Progenitor cell of endocrine pancreas (in vitro differentiated cells): Measurements from ENCODE around the gene IFNA13. TPM values are rescaled to one million over a fixed set of nuclear protein-coding genes. Genes with fewer than 3 reads are reported as not detected.

Experiments used
- DNase-seq: peaks from one replicate; pipeline ENCODE4 v3.0.0; 2021; ENCODE audit warnings: low spot score; ENCODE audit not compliant: unreplicated experiment
- H3K27ac Mint-ChIP-seq: 2 replicates; pipeline ENCODE4 v1.8.0; 2021; ENCODE audit warnings: mild to moderate bottlenecking, moderate library complexity, mixed read lengths
- H3K27me3 Mint-ChIP-seq: 2 replicates; pipeline ENCODE4 v1.8.0; 2021; ENCODE audit warnings: mixed read lengths
- H3K36me3 Mint-ChIP-seq: 2 replicates; pipeline ENCODE4 v1.8.0; 2022; ENCODE audit warnings: mixed read lengths; ENCODE audit not compliant: insufficient read depth
- H3K4me1 Mint-ChIP-seq: 2 replicates; pipeline ENCODE4 v1.8.0; 2021; ENCODE audit warnings: low read depth, mixed read lengths
- H3K4me3 Mint-ChIP-seq: 2 replicates; pipeline ENCODE4 v1.8.0; 2021; ENCODE audit warnings: low read depth, mild to moderate bottlenecking, moderate library complexity, mixed read lengths
- H3K9me3 Mint-ChIP-seq: 2 replicates; pipeline ENCODE4 v1.8.0; 2021; ENCODE audit warnings: low read depth, mixed read lengths
- total RNA-seq: library from RNA; stranded (reverse); gene quantifications from 2 replicates; pipeline ENCODE4 v1.2.1, GENCODE V29; 2021
- TF ChIP-seq, protein P1 (sequence below): fragments of 200-600 bp; sonication (generic); IDR thresholded peaks from one replicate; pipeline ENCODE4 v1.5.0; 2021; ENCODE audit warnings: antibody characterized with exemption, mild to moderate bottlenecking; ENCODE audit not compliant: unreplicated experiment

The IFNA13 gene
- total RNA-seq, 1 donor from 2014 or later = not detected

DNA sequence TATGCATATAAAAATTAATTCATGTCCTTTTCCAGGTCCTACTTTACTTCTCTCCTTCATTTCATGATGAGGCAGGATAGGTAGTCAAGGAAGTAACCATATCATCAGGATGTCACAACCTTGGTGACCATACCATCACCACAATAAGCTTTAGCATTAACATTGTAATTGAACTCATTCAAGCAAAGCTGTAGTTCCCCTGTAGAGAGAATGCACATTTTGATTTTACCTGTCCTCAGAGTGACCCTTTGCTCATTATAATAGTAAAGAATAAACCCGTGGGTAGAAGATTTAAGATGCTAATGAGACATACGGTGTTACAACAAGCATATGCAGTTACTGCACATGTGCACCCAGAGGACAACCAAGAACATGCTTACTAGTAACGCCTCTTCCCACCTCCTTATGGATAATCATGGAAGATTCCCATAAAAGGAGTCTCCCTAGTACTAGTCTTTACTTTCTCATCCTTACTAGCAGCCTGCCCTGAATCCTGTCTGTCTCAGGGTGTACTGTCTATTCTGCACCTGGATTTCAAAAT is 19.4 kb downstream of the IFNA13 start:
- no peak overlapping the region for H3K4me3 Mint-ChIP-seq
- H3K9me3 Mint-ChIP-seq = peaks cover 17% of the 10 kb centered on the region

DNA sequence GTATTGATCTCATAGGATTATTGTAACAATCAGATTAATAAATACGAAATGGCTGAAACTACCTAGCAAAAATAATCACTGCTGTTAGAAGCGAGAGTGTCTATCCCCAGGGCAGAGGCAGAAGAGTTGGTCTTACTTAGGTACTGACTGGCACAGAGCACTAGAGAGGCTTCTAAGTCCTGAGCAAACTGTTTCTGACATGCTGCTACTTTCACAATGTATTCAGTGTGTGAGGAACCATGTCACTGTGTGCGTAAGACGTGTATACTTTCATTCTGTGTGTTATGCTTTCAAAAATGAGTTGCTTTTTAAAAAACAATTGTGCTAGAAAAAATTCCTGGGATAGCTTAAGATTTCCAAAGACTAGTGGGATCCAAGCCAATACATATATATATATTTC is 27.1 kb downstream of the IFNA13 start:
- no peaks in the 10 kb centered on the region for H3K36me3 Mint-ChIP-seq
- no peak overlapping the region for H3K4me3 Mint-ChIP-seq
- no peak for DNase-seq
- peaks cover 3% of the 10 kb centered on the region for H3K4me1 Mint-ChIP-seq
- H3K27me3 Mint-ChIP-seq = peaks cover 3% of the 10 kb centered on the region
- TF ChIP-seq, protein P1, sequence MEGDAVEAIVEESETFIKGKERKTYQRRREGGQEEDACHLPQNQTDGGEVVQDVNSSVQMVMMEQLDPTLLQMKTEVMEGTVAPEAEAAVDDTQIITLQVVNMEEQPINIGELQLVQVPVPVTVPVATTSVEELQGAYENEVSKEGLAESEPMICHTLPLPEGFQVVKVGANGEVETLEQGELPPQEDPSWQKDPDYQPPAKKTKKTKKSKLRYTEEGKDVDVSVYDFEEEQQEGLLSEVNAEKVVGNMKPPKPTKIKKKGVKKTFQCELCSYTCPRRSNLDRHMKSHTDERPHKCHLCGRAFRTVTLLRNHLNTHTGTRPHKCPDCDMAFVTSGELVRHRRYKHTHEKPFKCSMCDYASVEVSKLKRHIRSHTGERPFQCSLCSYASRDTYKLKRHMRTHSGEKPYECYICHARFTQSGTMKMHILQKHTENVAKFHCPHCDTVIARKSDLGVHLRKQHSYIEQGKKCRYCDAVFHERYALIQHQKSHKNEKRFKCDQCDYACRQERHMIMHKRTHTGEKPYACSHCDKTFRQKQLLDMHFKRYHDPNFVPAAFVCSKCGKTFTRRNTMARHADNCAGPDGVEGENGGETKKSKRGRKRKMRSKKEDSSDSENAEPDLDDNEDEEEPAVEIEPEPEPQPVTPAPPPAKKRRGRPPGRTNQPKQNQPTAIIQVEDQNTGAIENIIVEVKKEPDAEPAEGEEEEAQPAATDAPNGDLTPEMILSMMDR = no peak
- no peak overlapping the region for H3K27ac Mint-ChIP-seq
- H3K9me3 Mint-ChIP-seq = peaks cover 15% of the 10 kb centered on the region

More for the DNA sequence above, 19.4 kb downstream of the IFNA13 start:
- Mint-ChIP-seq H3K27me3 (no peaks in the 10 kb centered on the region), H3K4me1 (peaks cover 3% of the 10 kb centered on the region), H3K27ac (no peak overlapping the region), H3K36me3 (no peaks in the 10 kb centered on the region)
- TF ChIP-seq, protein P1 = no peak
- no peak for DNase-seq

DNA sequence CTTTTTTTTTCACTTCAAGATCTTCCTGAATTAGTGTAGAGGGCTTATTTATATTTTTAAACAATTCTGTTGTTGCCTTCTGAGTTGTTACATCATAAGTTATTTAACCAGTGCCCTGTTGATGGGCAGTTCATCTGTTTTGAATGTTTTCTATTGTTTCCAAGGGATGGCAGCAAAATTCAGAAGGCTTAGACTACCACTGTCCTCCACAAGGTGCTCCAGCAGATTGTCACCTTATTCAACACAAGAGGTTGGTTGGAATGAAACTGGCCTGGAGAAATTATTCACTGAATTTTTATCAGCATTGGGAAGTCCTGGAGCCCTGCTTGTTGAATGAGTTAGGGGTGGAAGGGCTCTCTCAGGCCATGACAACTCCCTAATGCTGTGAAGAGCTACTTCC is 31.4 kb downstream of the IFNA13 start:
- TF ChIP-seq, protein P1 = no peak
- Mint-ChIP-seq H3K4me1 (peaks cover 24% of the 10 kb centered on the region), H3K9me3 (no peaks in the 10 kb centered on the region), H3K27me3 (peaks cover 3% of the 10 kb centered on the region), H3K36me3 (peaks cover 13% of the 10 kb centered on the region), H3K4me3 (no peak overlapping the region), H3K27ac (no peak overlapping the region)
- no peak for DNase-seq

DNA sequence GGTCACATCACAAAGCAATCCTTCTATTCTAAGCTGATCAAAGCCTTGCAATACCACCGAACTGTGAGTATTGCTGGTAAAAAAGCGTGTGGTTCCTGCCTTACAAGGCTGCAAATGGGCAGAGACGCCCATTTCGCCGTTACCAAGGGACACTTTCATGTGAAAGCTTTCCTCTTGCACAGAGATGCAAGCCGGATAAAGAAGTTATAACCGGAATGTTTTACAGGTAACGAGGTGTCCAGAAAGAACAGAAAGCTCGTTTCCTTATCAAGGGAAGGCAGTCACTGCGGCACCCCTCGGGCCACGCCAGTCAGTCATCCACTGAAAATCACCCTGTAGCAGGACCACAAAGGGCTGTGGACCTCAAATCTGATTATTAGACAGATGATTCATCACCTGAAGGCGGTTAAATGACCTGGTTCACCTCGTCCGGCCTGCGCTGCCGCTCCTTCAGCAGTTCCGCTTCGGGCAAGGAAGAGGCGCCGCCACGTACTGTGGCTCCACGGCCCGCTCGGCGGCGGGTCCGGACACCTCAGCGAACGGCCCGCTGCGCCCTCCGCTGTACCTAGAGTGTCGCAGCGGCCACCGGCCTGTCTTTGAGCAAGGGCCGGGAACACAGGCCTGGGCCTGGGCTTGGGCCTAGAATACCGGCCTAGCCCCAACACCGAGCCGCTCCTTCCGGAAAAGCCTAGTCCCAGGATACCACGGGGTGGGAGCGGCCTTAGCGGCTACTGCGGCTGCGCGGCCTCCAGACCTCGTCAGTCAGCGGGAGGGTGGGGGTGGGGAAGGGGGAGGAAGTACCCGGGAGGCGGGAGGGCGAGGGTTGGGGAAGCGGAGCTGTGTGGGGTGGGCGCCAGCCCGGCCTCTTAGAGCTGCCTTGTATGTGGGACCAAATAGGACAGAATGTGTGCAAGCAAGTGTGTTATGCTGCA is 32.9 kb downstream of the IFNA13 start, which contains the start of gene KLHL9:
TSS of gene KLHL9 (minus strand) at position 704 of the 932 bp plus-strand sequence. CDS start at position 159, 545 bp downstream.
- Mint-ChIP-seq H3K9me3 (no peaks in the 10 kb centered on the region), H3K27ac (peak within 1 kb of the TSS; percentile 99), H3K4me1 (peaks cover 27% of the 10 kb centered on the region), H3K36me3 (peaks cover 13% of the 10 kb centered on the region), H3K4me3 (peak within 1 kb of the TSS; percentile 92), H3K27me3 (peaks cover 3% of the 10 kb centered on the region)
- TF ChIP-seq, protein P1 = no peak
- DNase-seq = peak; percentile 79

DNA sequence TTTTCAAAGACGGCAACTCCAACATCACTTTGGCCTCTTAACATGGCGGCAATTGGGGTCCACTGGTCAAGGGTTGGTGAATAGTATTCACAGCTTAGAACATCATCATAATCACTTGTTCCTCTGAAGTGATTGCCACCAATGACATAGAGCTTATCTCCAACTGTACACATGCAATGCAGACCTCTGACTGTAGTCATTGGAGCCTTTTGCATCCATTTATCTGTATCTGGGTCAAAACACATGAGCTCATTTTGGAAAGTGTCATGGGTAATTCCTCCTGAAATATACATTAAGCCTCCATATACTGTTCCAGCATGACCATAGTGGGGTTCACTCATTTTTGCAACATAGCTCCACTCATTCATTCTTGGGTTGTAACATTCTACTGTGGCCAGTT is 34.6 kb downstream of the IFNA13 start:
- TF ChIP-seq, protein P1 = no peak
- H3K36me3 Mint-ChIP-seq = peaks cover 13% of the 10 kb centered on the region
- H3K4me3 Mint-ChIP-seq = peak overlapping the region; percentile 92
- H3K27me3 Mint-ChIP-seq = no peaks in the 10 kb centered on the region
- H3K27ac Mint-ChIP-seq = no peak overlapping the region
- H3K4me1 Mint-ChIP-seq = peaks cover 27% of the 10 kb centered on the region
- no peaks in the 10 kb centered on the region for H3K9me3 Mint-ChIP-seq
- DNase-seq = no peak
